ENCODE data around the gene PCDHB6.

DNA sequence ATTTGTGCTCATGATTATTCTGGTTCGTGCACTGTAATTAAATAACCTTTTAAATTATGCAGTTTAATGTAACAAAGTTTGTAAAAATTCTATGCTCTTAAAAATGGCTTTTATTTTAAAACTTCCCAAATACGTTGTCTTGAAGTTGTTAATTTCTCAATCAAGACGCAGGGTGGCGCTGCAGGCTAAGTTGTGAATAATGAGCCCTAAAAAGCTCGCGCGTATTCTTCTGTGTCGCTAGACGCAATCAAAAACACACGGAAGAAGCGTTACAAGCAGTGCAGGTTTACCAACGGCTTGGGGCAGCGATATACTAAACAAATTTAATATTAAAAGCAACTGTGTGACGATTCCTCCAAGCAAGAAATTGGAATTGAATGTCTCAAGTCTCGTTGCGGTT is 28.3 kb upstream of the PCDHB6 start, which contains the start of gene PCDHB4:
- TF ChIP-seq, protein P1, sequence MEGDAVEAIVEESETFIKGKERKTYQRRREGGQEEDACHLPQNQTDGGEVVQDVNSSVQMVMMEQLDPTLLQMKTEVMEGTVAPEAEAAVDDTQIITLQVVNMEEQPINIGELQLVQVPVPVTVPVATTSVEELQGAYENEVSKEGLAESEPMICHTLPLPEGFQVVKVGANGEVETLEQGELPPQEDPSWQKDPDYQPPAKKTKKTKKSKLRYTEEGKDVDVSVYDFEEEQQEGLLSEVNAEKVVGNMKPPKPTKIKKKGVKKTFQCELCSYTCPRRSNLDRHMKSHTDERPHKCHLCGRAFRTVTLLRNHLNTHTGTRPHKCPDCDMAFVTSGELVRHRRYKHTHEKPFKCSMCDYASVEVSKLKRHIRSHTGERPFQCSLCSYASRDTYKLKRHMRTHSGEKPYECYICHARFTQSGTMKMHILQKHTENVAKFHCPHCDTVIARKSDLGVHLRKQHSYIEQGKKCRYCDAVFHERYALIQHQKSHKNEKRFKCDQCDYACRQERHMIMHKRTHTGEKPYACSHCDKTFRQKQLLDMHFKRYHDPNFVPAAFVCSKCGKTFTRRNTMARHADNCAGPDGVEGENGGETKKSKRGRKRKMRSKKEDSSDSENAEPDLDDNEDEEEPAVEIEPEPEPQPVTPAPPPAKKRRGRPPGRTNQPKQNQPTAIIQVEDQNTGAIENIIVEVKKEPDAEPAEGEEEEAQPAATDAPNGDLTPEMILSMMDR (IDR thresholded peaks at IDR 0.05): no peak
- no peak for TF ChIP-seq POLR2A (IDR thresholded peaks at IDR 0.05)

All from esophagus squamous epithelium (tissue), 4 donors.